ENCODE results near the gene GNG7.
"Not testable (repeated sequence)": the region's sequence is repeated elsewhere in the genome, so short reads cannot be mapped to it uniquely, and the experiment has no call there.

- not testable (repeated sequence) for TF ChIP-seq CTCF, POLR2A, POLR2AphosphoS5 (IDR thresholded peaks at IDR 0.05)
Observed at GRCh38 chr19:2651002-2651733, 51.3 kb downstream of the GNG7 start.

All from suprapubic skin (tissue), 4 donors.